ENCODE results near the gene FNTB.
A peak's percentile ranks its signal among the peaks of the same experiment; 100 is the strongest.

FNTB gene

DNA sequence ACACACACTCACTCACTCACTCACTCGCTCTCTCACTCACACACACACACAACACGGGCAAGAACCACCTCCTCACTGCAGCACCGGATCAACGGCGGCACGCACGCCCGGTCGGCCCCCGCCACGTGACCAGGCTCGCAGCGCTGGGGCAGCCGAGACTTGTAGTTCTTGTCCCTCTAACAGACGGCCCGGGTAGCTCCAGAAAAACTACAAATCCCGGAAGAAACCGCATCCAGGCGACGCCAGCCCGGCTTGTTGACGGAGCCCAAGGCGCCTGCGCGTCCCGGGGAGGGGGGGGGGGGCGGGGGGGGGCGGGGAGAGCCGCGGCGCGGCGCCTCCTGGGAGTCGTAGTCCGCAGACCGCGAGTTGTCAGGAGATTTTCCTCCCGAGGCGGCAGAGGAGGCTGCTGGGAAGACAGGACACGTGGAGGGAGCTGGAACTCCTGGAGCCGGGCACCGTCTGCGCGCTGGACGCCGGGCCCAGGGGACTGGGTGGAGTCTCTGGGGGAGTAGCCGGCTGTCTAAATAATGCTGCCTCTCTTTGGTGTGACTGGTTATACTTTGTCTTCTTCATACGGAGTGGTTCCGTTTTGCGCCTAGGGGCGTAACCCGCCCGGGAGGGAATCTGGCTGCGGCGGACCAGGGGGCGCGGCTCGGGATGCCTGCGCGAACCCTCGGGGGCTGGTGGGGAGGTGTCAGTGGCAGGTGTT, 115.9 kb downstream of the FNTB start, which contains the start of gene MAX:
MAX (minus strand) TSS at position 77 of the 709 bp plus-strand sequence. CDS start 178 bp downstream, outside the sequence.
- Histone ChIP-seq H3K4me3 (ENCODE audit: low read depth, low read length) (peak within 1 kb of the TSS; percentile 96), H3K4me1 (ENCODE audit: control insufficient read depth, insufficient read depth, low read length, unreplicated experiment) (peaks cover 27% of the 10 kb centered on the region), H3K27ac (ENCODE audit: low read depth, low read length) (peak within 1 kb of the TSS; percentile 70), H3K27me3 (ENCODE audit: insufficient read depth, low read length) (no peaks in the 10 kb centered on the region), H3K36me3 (ENCODE audit: insufficient read depth, low read length) (0 out of 2 replicates have a peak, but pooled peaks cover 4% of the 10 kb centered on the region), H2AFZ (ENCODE audit: low read length, unreplicated experiment) (peak within 1 kb of the TSS; percentile 90), H3K79me2 (ENCODE audit: control insufficient read depth, insufficient read depth, low read length, unreplicated experiment) (peaks cover 42% of the 10 kb centered on the region)

DNA sequence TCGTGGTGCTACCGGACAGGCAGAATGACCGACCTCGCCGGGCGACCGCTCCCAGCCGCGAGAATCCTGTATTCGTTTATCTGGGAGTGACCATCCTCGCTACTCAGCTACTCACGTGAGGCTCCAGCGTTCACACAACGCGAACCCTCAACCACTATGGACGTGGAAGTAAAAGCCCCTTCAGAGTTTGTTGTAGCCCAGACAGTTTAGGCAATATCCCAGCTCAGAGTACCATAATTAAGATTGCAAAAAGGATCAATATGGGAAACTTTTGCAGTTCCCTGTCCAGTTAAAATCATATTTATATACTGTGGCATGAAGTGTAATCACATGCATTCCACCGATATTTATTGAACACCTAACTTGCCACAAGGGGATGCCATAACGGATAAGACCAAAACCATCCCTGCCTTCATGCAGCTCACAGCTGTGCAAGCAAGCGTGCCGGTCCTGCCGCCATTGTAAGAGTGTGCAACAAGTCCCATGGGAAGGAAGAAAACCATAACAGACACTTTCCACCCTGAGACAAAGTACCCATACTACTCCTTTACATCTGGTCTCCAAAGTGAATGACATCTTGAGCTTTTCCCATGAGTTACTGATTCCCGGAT, 116.6 kb downstream of the FNTB start:
- H2AFZ ChIP-seq (ENCODE audit: low read length, unreplicated experiment), result peak overlapping the region; percentile 90
- no peaks in the 10 kb centered on the region for H3K36me3 ChIP-seq (ENCODE audit: insufficient read depth, low read length)
- no peaks in the 10 kb centered on the region for H3K27me3 ChIP-seq (ENCODE audit: insufficient read depth, low read length)
- H3K79me2 ChIP-seq (ENCODE audit: control insufficient read depth, insufficient read depth, low read length, unreplicated experiment), result peaks cover 36% of the 10 kb centered on the region
- H3K4me3 ChIP-seq (ENCODE audit: low read depth, low read length), result peak overlapping the region; percentile 82
- peaks cover 21% of the 10 kb centered on the region for H3K4me1 ChIP-seq (ENCODE audit: control insufficient read depth, insufficient read depth, low read length, unreplicated experiment)
- peak overlapping the region; percentile 38; the same call in 1 of the 2 replicates for H3K27ac ChIP-seq (ENCODE audit: low read depth, low read length)

DNA sequence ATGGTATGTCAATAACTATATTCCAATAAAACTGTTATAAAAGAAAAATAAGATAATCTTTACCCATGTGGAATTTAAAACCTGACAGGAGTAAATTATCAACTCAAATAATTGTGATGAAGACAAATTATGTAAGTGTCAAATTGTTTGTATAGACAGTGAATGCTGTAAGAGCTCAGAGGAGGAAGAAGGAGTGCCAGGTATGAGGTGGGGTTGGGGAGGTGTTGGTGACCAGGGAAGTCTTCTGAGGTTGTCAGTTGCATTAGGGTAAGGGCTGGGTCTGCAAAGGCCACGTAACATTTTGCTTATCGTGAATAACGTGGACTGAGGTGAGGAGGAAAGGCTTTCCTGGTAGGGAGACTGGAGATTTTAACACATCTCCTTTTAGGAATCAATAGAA, 118.1 kb downstream of the FNTB start:
- Histone ChIP-seq H3K79me2 (ENCODE audit: control insufficient read depth, insufficient read depth, low read length, unreplicated experiment) (peaks cover 22% of the 10 kb centered on the region), H3K4me3 (ENCODE audit: low read depth, low read length) (no peak overlapping the region), H3K4me1 (ENCODE audit: control insufficient read depth, insufficient read depth, low read length, unreplicated experiment) (peaks cover 10% of the 10 kb centered on the region), H3K27me3 (ENCODE audit: insufficient read depth, low read length) (no peaks in the 10 kb centered on the region), H3K27ac (ENCODE audit: low read depth, low read length) (no peak overlapping the region), H3K36me3 (ENCODE audit: insufficient read depth, low read length) (no peaks in the 10 kb centered on the region), H2AFZ (ENCODE audit: low read length, unreplicated experiment) (no peak overlapping the region)

DNA sequence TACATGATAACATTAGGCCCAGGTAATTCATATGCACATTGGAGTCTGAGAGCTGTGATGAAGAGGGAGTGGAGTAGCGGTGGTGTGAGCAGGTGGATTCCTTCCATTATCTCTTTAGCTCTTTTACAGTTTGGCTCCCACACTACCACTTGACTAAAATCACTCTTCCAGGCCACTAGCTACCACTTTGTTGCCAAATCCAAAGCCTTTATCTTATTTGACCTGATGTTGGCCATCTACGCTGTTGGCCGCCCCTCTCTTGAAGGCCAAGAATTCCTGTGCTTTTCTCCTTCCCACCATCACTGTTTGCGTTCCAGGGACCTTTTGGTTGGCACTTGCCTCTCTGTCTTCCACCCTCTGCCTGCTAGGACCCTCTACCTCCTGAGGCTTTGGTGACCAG, 119.6 kb downstream of the FNTB start:
- H3K27me3 ChIP-seq (ENCODE audit: insufficient read depth, low read length), result no peaks in the 10 kb centered on the region

DNA sequence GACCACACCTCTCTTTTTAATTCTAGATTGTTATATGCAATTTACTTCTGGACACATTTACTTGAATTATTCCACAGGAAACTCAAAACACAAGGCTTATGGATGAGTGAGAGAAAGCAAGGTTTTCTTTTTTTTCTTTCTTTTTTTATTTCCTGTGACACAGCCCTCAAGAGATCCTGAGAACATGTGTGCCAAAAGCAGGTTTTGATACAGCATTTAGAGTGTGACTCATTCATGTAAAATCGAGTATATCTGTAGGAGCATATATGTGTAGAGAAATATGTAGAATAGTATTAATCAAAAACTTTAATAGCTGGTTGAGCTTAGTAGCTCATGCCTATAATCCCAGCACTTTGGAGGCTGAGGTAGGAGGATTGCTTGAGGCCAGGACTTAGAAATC, 120.0 kb downstream of the FNTB start:
- H3K36me3 ChIP-seq (ENCODE audit: insufficient read depth, low read length), result no peaks in the 10 kb centered on the region
- H2AFZ ChIP-seq (ENCODE audit: low read length, unreplicated experiment), result no peak overlapping the region
- no peaks in the 10 kb centered on the region for H3K27me3 ChIP-seq (ENCODE audit: insufficient read depth, low read length)
- no peak overlapping the region for H3K4me3 ChIP-seq (ENCODE audit: low read depth, low read length)
- H3K27ac ChIP-seq (ENCODE audit: low read depth, low read length), result no peak overlapping the region
- peaks cover 4% of the 10 kb centered on the region for H3K4me1 ChIP-seq (ENCODE audit: control insufficient read depth, insufficient read depth, low read length, unreplicated experiment)
- H3K79me2 ChIP-seq (ENCODE audit: control insufficient read depth, insufficient read depth, low read length, unreplicated experiment), result peaks cover 4% of the 10 kb centered on the region

More for the DNA sequence above, 119.6 kb downstream of the FNTB start:
- H3K36me3 ChIP-seq (ENCODE audit: insufficient read depth, low read length), result no peaks in the 10 kb centered on the region
- no peak overlapping the region for H2AFZ ChIP-seq (ENCODE audit: low read length, unreplicated experiment)
- H3K27ac ChIP-seq (ENCODE audit: low read depth, low read length), result no peak overlapping the region
- no peak overlapping the region for H3K4me3 ChIP-seq (ENCODE audit: low read depth, low read length)
- H3K79me2 ChIP-seq (ENCODE audit: control insufficient read depth, insufficient read depth, low read length, unreplicated experiment), result peaks cover 8% of the 10 kb centered on the region
- H3K4me1 ChIP-seq (ENCODE audit: control insufficient read depth, insufficient read depth, low read length, unreplicated experiment), result peaks cover 4% of the 10 kb centered on the region

DNA sequence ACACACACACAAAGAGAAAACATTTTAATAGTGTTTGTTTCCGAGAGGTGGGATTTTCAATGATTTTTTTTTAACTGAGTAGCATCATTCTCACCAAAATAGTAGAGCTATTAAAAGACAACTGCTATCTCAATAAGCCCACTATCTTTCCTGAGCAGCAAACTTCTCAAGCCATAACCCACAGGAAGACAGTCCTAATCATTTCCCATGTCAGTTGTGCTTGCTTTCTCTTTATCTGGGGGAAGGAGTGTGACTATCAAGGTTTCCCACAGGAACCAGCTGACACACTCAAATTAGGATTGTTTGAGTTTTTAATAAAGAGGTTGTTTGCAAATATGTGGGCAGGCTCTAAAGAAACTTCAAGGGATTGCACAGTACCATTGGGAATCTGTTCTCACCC, 120.5 kb downstream of the FNTB start:
- Histone ChIP-seq H3K27me3 (ENCODE audit: insufficient read depth, low read length) (no peaks in the 10 kb centered on the region), H3K79me2 (ENCODE audit: control insufficient read depth, insufficient read depth, low read length, unreplicated experiment) (no peaks in the 10 kb centered on the region), H3K4me3 (ENCODE audit: low read depth, low read length) (no peak overlapping the region), H3K36me3 (ENCODE audit: insufficient read depth, low read length) (no peaks in the 10 kb centered on the region), H3K27ac (ENCODE audit: low read depth, low read length) (no peak overlapping the region), H3K4me1 (ENCODE audit: control insufficient read depth, insufficient read depth, low read length, unreplicated experiment) (peaks cover 4% of the 10 kb centered on the region), H2AFZ (ENCODE audit: low read length, unreplicated experiment) (no peak overlapping the region)

DNA sequence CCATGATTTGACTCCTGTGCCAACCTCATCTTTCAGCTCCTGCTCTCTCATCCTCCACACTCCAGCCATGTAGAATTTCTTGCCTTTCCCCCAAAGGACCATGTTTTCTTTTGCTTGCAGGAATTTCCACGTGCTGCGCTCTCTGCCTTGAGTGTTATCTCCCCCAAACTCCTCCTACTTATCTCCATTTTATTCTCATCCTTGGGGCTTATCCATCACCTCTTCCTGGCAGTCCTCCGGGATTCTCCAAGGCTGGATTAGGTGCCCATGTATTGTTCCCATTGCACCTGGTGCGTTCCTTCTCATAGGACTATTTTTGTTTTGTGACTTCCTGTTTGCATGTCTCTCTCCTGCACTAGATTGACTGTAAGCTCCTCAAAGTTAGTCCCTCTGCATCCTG, 122.7 kb downstream of the FNTB start:
- no peaks in the 10 kb centered on the region for H3K79me2 ChIP-seq (ENCODE audit: control insufficient read depth, insufficient read depth, low read length, unreplicated experiment)
- no peak overlapping the region for H3K27ac ChIP-seq (ENCODE audit: low read depth, low read length)
- no peak overlapping the region for H2AFZ ChIP-seq (ENCODE audit: low read length, unreplicated experiment)
- H3K36me3 ChIP-seq (ENCODE audit: insufficient read depth, low read length), result no peaks in the 10 kb centered on the region
- no peaks in the 10 kb centered on the region for H3K4me1 ChIP-seq (ENCODE audit: control insufficient read depth, insufficient read depth, low read length, unreplicated experiment)
- no peak overlapping the region for H3K4me3 ChIP-seq (ENCODE audit: low read depth, low read length)
- no peaks in the 10 kb centered on the region; the same call in 1 of the 2 replicates for H3K27me3 ChIP-seq (ENCODE audit: insufficient read depth, low read length)

DNA sequence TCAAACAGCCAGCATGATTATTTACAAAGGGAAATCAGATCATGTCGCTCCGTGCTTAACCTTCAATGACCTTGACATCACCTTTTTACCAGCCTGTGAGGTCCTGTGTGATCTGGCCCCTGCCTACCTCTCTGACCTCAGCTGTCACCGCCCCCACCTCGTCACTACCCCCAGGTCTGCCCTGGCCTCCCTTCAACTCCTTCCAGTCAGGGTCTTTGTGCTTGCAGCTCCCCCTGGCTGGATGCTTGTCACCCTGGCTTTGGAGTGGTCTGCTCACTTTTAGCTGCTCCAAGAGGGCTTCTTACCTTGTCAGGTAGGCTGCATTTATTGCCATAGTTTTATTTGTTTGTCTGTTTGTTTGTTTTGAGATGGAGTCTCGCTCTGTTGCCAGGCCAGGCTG, 123.8 kb downstream of the FNTB start:
- Histone ChIP-seq H3K27ac (ENCODE audit: low read depth, low read length) (no peak overlapping the region), H3K79me2 (ENCODE audit: control insufficient read depth, insufficient read depth, low read length, unreplicated experiment) (no peaks in the 10 kb centered on the region), H3K36me3 (ENCODE audit: insufficient read depth, low read length) (no peaks in the 10 kb centered on the region), H3K4me3 (ENCODE audit: low read depth, low read length) (no peak overlapping the region), H2AFZ (ENCODE audit: low read length, unreplicated experiment) (no peak overlapping the region), H3K4me1 (ENCODE audit: control insufficient read depth, insufficient read depth, low read length, unreplicated experiment) (no peaks in the 10 kb centered on the region), H3K27me3 (ENCODE audit: insufficient read depth, low read length) (no peaks in the 10 kb centered on the region; the same call in 1 of the 2 replicates)

Data from ACC112 (cell line).